Natural killer cell (primary cell): ENCODE measurements around the gene MRPL39. TPM values are rescaled to one million over a fixed set of nuclear protein-coding genes. Genes with fewer than 3 reads are reported as not detected.

ENCODE experiments used
- ATAC-seq, 3 donors: fragments of 150-1000 bp in 2 of 3; fragments of 200-7000 bp in 1 of 3; cut with Tn5 transposase; 1 replicate in 1 of 3; 2 replicates in 2 of 3; pipeline ENCODE4 v1.10.0; 2021; ENCODE audit warnings: mild to moderate bottlenecking in 2 of 3, moderate library complexity in 2 of 3
- DNase-seq, 2 donors: peaks; one replicate each; pipeline versions ENCODE4 v3.0.0 to v3.0.0-alpha.2; 2013 to 2021; ENCODE audit warnings: mixed read lengths in 1 of 2
- H3K27ac ChIP-seq: one replicate; pipeline ENCODE4 v1.5.1; 2013; ENCODE audit warnings: mild to moderate bottlenecking, low read length
- H3K27me3 ChIP-seq: one replicate; pipeline ENCODE4 v1.6.1; 2013; ENCODE audit warnings: low read length; ENCODE audit not compliant: control insufficient read depth, insufficient read depth
- H3K36me3 ChIP-seq: one replicate; pipeline ENCODE4 v1.6.1; 2013; ENCODE audit warnings: low read length; ENCODE audit not compliant: control insufficient read depth, insufficient read depth
- H3K4me1 ChIP-seq: one replicate; pipeline ENCODE4 v1.6.1; 2013; ENCODE audit warnings: low read length; ENCODE audit not compliant: control insufficient read depth, insufficient read depth
- H3K4me3 ChIP-seq: one replicate; pipeline ENCODE4 v1.5.1; 2013; ENCODE audit warnings: low read length
- H3K9me3 ChIP-seq: one replicate; pipeline ENCODE4 v1.6.1; 2013; ENCODE audit warnings: low read length; ENCODE audit not compliant: control insufficient read depth, insufficient read depth
- H3K27ac Mint-ChIP-seq, 2 donors: one replicate each; pipeline ENCODE4 v1.8.0; 2022; ENCODE audit warnings: mild to moderate bottlenecking in 2 of 2, mixed read lengths in 2 of 2, moderate library complexity in 1 of 2
- H3K27me3 Mint-ChIP-seq, 2 donors: one replicate each; pipeline ENCODE4 v1.8.0; 2022; ENCODE audit warnings: low read depth in 2 of 2, mixed read lengths in 2 of 2
- H3K36me3 Mint-ChIP-seq: one replicate; pipeline ENCODE4 v1.8.0; 2022; ENCODE audit warnings: mixed read lengths
- H3K4me1 Mint-ChIP-seq, 2 donors: one replicate each; pipeline ENCODE4 v1.8.0; 2022; ENCODE audit warnings: mixed read lengths in 2 of 2
- H3K4me3 Mint-ChIP-seq: one replicate; pipeline ENCODE4 v1.8.0; 2022; ENCODE audit warnings: mild to moderate bottlenecking, moderate library complexity, mixed read lengths
- H3K9me3 Mint-ChIP-seq, 2 donors: one replicate each; pipeline ENCODE4 v1.8.0; 2022; ENCODE audit warnings: mixed read lengths in 2 of 2
- WGBS: methylation state at CpG from one replicate; pipeline ENCODE4 v1.1.7; 2013; ENCODE audit warnings: missing lambda C conversion rate; ENCODE audit not compliant: insufficient coverage; 5-methylcytosine and 5-hydroxymethylcytosine counted together
- intact Hi-C: fragments of 100-400 bp; cut with micrococcal nuclease; formaldehyde crosslinking; loops from one replicate; pipeline ENCODE4 v1.14.2; 2022
- total RNA-seq, 4 donors: library from RNA; stranded (reverse); fragments of 120-200 nt in 1 of 4; gene quantifications; one replicate each; pipeline versions ENCODE4 v1.2.3 to v1.2.4, GENCODE V29; 2013 to 2022
- TF ChIP-seq, protein P1 (sequence below): fragments of 200-600 bp; IDR thresholded peaks from one replicate; pipeline ENCODE4 v1.8.0; 2022; ENCODE audit warnings: antibody characterized with exemption

MRPL39 gene
- total RNA-seq, 3 donors from 2014 or later (not counting 1 experiment from before 2014, with no cell fraction given) = 10.8 to 12.8 (median 10.8) TPM

DNA sequence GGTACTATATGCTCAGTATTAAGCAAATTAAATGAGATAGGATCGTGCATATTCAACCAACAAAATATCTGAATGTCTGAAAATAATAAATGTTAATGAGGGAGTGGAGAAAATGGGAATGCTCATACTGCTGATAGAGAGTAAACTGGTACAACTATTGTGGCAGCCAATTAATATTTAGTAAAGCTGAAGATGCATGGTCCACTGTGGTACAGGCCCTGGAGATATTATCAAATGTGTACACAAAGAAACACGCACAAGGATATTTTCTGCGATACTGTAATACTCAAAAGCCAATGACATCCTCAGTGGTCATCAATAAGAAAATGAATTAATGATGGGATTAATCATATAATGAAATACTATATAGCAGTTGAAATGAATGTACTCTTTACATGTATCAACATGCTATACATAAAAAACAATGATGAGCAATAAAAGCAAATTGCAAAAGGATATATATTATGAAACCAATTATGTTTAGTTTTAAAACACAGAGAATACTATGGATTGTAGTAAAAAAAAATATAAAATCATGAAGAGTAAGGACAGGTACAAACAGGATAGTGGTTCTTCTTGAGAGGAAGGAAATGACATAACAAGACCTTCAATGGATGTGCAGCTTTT is 25.0 kb downstream of the MRPL39 start:
- 100% methylated on average over 1 of the region's 3 CpGs for WGBS
- no peak overlapping the region for H3K4me3 Mint-ChIP-seq
- intact Hi-C loops = no loop called here

DNA sequence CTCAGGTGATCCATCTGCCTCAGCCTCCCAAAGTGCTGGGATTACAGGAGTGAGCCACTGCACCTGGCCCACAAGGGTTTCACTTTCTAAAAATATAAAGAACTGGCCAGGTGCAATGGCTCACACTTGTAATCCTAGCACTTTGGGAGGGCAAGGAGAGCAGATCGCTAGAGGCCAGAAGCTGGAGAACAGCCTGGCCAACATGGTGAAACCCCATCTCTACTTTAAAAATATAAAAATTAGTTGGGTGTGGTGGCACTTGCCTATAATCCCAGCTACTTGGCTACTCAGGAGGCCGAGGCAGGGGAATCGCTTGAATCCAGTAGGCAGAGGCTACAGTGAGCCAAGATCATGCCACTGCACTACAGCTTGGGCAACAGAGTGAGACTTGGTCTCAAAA is 25.7 kb downstream of the MRPL39 start:
- H3K27me3 Mint-ChIP-seq = no peaks in the 10 kb centered on the region
- TF ChIP-seq, protein P1, sequence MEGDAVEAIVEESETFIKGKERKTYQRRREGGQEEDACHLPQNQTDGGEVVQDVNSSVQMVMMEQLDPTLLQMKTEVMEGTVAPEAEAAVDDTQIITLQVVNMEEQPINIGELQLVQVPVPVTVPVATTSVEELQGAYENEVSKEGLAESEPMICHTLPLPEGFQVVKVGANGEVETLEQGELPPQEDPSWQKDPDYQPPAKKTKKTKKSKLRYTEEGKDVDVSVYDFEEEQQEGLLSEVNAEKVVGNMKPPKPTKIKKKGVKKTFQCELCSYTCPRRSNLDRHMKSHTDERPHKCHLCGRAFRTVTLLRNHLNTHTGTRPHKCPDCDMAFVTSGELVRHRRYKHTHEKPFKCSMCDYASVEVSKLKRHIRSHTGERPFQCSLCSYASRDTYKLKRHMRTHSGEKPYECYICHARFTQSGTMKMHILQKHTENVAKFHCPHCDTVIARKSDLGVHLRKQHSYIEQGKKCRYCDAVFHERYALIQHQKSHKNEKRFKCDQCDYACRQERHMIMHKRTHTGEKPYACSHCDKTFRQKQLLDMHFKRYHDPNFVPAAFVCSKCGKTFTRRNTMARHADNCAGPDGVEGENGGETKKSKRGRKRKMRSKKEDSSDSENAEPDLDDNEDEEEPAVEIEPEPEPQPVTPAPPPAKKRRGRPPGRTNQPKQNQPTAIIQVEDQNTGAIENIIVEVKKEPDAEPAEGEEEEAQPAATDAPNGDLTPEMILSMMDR = no peak
- intact Hi-C loops = no loop called here
- Histone ChIP-seq H3K27ac (no peak overlapping the region), H3K9me3 (no peaks in the 10 kb centered on the region), H3K4me1 (no peaks in the 10 kb centered on the region), H3K4me3 (no peak overlapping the region), H3K27me3 (no peaks in the 10 kb centered on the region), H3K36me3 (peaks cover 10% of the 10 kb centered on the region)
- H3K4me1 Mint-ChIP-seq = peaks cover 0 to 4% of the 10 kb centered on the region in 2 donors
- no peak overlapping the region for H3K27ac Mint-ChIP-seq
- WGBS = 100% methylated on average over 2 of the region's 3 CpGs
- no peaks in the 10 kb centered on the region for H3K36me3 Mint-ChIP-seq
- DNase-seq (no peak), ATAC-seq (no peak)
- H3K9me3 Mint-ChIP-seq = no peaks in the 10 kb centered on the region
- no peak overlapping the region for H3K4me3 Mint-ChIP-seq

More for the DNA sequence above, 25.0 kb downstream of the MRPL39 start:
- ATAC-seq (no peak), DNase-seq (no peak)
- TF ChIP-seq, protein P1 = no peak
- Mint-ChIP-seq H3K27ac (no peak overlapping the region), H3K4me1 (peaks cover 0 to 4% of the 10 kb centered on the region in 2 donors), H3K9me3 (no peaks in the 10 kb centered on the region), H3K27me3 (no peaks in the 10 kb centered on the region), H3K36me3 (no peaks in the 10 kb centered on the region)
- Histone ChIP-seq H3K4me1 (no peaks in the 10 kb centered on the region), H3K27me3 (no peaks in the 10 kb centered on the region), H3K27ac (no peak overlapping the region), H3K4me3 (no peak overlapping the region), H3K36me3 (peaks cover 12% of the 10 kb centered on the region), H3K9me3 (no peaks in the 10 kb centered on the region)

DNA sequence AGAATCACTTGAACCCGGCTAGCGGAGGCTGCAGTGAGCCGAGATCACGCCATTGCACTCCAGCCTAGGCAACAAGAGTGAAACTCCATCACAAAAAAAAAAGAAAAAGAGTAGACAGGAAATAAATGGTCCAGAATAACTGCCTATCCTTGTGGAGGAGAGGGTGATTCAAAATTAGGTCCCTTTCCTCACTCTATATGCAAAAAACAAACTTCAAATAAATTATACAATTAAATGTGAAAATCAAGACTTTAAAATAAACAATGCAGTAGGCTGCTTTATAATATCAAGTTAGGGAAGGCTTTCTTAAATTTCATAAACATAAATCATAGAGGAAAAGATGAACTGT is 26.4 kb downstream of the MRPL39 start:
- Mint-ChIP-seq H3K36me3 (no peaks in the 10 kb centered on the region), H3K27ac (no peak overlapping the region), H3K27me3 (no peaks in the 10 kb centered on the region), H3K4me3 (no peak overlapping the region), H3K4me1 (peaks cover 0 to 4% of the 10 kb centered on the region in 2 donors), H3K9me3 (no peaks in the 10 kb centered on the region)
- no peak overlapping the region for H3K27ac ChIP-seq
- H3K36me3 ChIP-seq = peaks cover 3% of the 10 kb centered on the region
- no peak overlapping the region for H3K4me3 ChIP-seq
- intact Hi-C loops = no loop called here
- no peaks in the 10 kb centered on the region for H3K27me3 ChIP-seq
- no peaks in the 10 kb centered on the region for H3K4me1 ChIP-seq
- TF ChIP-seq, protein P1 = no peak
- 97% methylated on average over 3 of the region's 4 CpGs for WGBS
- DNase-seq = no peak
- ATAC-seq = no peak
- no peaks in the 10 kb centered on the region for H3K9me3 ChIP-seq
